ENCODE measurements around the gene LRMDA.

LRMDA gene

DNA sequence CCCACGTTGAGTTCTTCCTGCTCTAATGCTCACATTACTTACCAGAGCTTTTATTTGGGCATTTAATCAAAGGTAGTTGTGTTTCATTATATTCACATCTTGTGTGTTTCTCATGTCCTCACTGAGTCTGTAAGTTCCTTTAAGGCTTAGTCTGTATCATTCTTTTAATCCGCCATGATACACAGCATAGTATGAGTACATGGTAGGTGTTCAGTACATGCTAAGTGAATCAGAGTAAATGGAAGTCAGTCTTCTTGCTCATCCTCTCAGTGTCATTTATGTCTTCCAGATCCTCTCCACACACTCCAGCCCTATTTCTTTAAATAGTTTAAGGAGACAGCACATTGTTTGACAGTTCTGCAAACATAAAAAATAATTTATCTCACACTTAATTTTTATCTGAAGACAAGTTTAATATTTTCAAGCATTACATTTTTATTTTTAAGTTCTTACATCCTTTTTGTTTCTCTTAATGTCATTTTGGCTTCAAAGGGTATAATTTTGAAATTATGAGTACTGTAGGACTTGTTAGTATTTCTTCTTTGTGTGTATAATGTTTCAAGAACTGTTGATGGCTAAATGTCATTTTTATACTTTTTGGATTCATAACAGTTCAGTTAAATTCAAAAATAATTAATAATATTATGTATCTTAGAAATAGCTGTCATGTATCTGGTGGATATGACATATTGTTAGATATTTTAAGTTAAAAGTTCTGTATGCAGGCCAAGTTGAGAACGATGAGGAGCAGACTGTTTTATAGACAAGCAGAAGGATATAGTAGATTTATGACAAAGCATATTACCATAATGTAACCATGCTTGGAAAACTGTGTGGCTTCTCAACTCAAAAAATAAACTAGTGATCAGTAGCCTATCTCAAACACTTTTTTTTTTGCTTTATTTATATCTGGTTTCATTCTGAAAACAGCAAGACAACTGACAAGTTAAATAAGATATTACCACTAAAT lies 342.7 kb downstream of the LRMDA start:
- Histone ChIP-seq H2AFZ (ENCODE audit: low read depth, low read length, severe bottlenecking) (no peak overlapping the region), H3K9me3 (ENCODE audit: insufficient read depth, low read length) (no peaks in the 10 kb centered on the region), H3K9ac (ENCODE audit: low read length) (no peak overlapping the region), H3K4me2 (ENCODE audit: low read depth, low read length, poor library complexity, severe bottlenecking) (no peak overlapping the region), H3K27ac (ENCODE audit: low read depth, low read length) (no peak overlapping the region), H4K20me1 (ENCODE audit: low read depth, low read length) (no peaks in the 10 kb centered on the region), H3K36me3 (ENCODE audit: low read length) (no peaks in the 10 kb centered on the region), H3K79me2 (ENCODE audit: insufficient read depth, low read length) (no peaks in the 10 kb centered on the region), H3K9me2 (replicated peaks; ENCODE audit: insufficient read depth, low read length) (no peaks in the 10 kb centered on the region), H3K27me3 (ENCODE audit: low read length) (no peaks in the 10 kb centered on the region), H3F3A (ENCODE audit: insufficient read depth) (no peaks in the 10 kb centered on the region), H3K4me3 (ENCODE audit: insufficient read depth, low read length, poor library complexity, severe bottlenecking) (no peak overlapping the region)
- no peak for TF ChIP-seq EZH2phosphoT487 (conservative IDR thresholded peaks at IDR 0.05; ENCODE audit: low read length)
- TF ChIP-seq, protein P1, sequence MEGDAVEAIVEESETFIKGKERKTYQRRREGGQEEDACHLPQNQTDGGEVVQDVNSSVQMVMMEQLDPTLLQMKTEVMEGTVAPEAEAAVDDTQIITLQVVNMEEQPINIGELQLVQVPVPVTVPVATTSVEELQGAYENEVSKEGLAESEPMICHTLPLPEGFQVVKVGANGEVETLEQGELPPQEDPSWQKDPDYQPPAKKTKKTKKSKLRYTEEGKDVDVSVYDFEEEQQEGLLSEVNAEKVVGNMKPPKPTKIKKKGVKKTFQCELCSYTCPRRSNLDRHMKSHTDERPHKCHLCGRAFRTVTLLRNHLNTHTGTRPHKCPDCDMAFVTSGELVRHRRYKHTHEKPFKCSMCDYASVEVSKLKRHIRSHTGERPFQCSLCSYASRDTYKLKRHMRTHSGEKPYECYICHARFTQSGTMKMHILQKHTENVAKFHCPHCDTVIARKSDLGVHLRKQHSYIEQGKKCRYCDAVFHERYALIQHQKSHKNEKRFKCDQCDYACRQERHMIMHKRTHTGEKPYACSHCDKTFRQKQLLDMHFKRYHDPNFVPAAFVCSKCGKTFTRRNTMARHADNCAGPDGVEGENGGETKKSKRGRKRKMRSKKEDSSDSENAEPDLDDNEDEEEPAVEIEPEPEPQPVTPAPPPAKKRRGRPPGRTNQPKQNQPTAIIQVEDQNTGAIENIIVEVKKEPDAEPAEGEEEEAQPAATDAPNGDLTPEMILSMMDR (IDR thresholded peaks at IDR 0.05; ENCODE audit: insufficient read depth, low read length, poor library complexity, severe bottlenecking), result no peak

DNA sequence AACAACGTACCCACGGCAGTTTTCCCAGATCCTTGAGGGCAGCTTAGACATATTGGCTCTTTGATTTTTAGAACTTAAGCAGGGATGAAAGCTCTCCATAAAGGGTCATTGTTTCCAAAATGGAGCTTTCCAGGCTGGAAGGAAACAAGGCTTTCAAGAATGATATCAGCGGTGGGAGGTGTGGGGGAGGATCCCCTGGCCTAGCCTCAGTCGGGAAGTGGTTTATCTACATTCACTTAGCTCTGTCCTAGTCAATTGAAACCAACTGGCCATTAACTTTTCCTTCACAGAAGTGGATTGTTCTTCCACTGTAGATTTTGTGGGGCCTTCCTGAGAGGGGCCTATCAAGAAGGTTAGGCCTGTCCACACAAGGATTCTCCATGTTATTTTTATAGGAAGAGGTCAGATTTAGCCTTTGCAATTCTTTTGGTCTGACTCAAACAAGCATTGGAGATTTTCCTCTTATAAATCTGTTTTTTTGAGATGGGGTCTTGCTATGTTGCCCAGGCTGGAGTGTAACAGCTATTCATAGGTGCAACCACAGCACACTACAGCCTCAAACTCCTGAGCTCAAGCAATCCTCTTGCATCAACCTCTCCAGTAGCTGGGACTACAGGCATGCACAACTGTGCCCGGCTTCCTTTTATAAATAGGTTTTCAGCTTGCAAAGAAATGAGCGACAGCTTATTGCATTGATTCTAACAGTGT lies 343.5 kb downstream of the LRMDA start:
- H3K9me2 ChIP-seq (replicated peaks; ENCODE audit: insufficient read depth, low read length), result no peaks in the 10 kb centered on the region

DNA sequence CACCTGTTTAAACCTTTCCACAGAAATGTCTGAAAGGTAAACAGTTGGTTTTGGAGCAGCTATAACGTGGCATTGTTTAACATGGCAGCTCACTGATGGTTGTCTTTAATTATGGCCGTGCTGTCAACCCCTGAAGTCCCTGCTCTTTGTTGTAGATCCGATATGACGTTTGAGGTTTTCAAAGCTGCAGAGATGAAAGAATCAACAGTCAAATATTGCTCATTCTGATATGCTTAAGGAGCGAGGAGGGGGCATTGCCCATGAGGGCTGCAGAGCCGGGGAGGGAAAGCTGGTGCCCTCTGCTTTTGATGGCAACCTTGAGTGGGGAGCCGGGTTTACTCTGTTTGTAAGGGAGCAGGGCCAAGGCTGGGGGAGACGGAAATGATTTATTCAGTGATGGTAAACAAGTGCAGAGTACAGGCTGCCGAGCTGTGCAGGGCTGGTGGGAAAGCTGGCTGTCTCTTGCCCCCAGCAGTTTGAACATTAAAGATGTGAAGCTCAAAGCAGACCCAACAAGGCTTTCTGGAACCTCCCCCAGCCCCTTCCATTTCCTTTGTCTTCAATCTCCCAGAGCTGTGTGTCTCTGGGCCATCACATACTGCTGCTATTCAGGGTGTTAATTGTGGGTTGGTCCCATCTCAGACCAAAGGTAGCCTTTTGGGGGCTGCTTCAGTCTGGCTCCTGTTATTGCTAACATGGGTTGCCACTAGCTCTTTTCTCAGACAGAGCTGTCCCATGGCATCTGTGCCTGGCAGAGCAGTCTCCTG lies 345.5 kb downstream of the LRMDA start:
- no peak overlapping the region for H2AFZ ChIP-seq (ENCODE audit: low read depth, low read length, severe bottlenecking)
- H3K4me3 ChIP-seq (ENCODE audit: insufficient read depth, low read length, poor library complexity, severe bottlenecking), result no peak overlapping the region
- H3K27me3 ChIP-seq (ENCODE audit: low read length), result no peaks in the 10 kb centered on the region
- H3K36me3 ChIP-seq (ENCODE audit: low read length), result no peaks in the 10 kb centered on the region
- H3F3A ChIP-seq (ENCODE audit: insufficient read depth), result no peaks in the 10 kb centered on the region
- no peaks in the 10 kb centered on the region for H4K20me1 ChIP-seq (ENCODE audit: low read depth, low read length)
- no peaks in the 10 kb centered on the region for H3K9me3 ChIP-seq (ENCODE audit: insufficient read depth, low read length)
- no peak overlapping the region for H3K27ac ChIP-seq (ENCODE audit: low read depth, low read length)
- H3K9me2 ChIP-seq (replicated peaks; ENCODE audit: insufficient read depth, low read length), result no peaks in the 10 kb centered on the region
- no peak overlapping the region for H3K4me2 ChIP-seq (ENCODE audit: low read depth, low read length, poor library complexity, severe bottlenecking)
- TF ChIP-seq, protein P1 (IDR thresholded peaks at IDR 0.05; ENCODE audit: insufficient read depth, low read length, poor library complexity, severe bottlenecking), result no peak
- TF ChIP-seq EZH2phosphoT487 (conservative IDR thresholded peaks at IDR 0.05; ENCODE audit: low read length), result no peak
- H3K79me2 ChIP-seq (ENCODE audit: insufficient read depth, low read length), result no peaks in the 10 kb centered on the region
- no peak overlapping the region for H3K9ac ChIP-seq (ENCODE audit: low read length)

More for the DNA sequence above, 343.5 kb downstream of the LRMDA start:
- H3F3A ChIP-seq (ENCODE audit: insufficient read depth), result no peaks in the 10 kb centered on the region
- TF ChIP-seq EZH2phosphoT487 (conservative IDR thresholded peaks at IDR 0.05; ENCODE audit: low read length), result no peak
- TF ChIP-seq, protein P1 (IDR thresholded peaks at IDR 0.05; ENCODE audit: insufficient read depth, low read length, poor library complexity, severe bottlenecking), result no peak
- H3K27ac ChIP-seq (ENCODE audit: low read depth, low read length), result no peak overlapping the region
- H3K4me2 ChIP-seq (ENCODE audit: low read depth, low read length, poor library complexity, severe bottlenecking), result no peak overlapping the region
- no peaks in the 10 kb centered on the region for H3K36me3 ChIP-seq (ENCODE audit: low read length)
- H2AFZ ChIP-seq (ENCODE audit: low read depth, low read length, severe bottlenecking), result no peak overlapping the region
- no peaks in the 10 kb centered on the region for H3K27me3 ChIP-seq (ENCODE audit: low read length)
- no peak overlapping the region for H3K9ac ChIP-seq (ENCODE audit: low read length)
- H3K79me2 ChIP-seq (ENCODE audit: insufficient read depth, low read length), result no peaks in the 10 kb centered on the region
- no peaks in the 10 kb centered on the region for H3K9me3 ChIP-seq (ENCODE audit: insufficient read depth, low read length)
- H3K4me3 ChIP-seq (ENCODE audit: insufficient read depth, low read length, poor library complexity, severe bottlenecking), result no peak overlapping the region
- no peaks in the 10 kb centered on the region for H4K20me1 ChIP-seq (ENCODE audit: low read depth, low read length)

All from SU-DHL-6 (cell line).